Measurements from ENCODE around the gene NCAM2.

Gene NCAM2

DNA sequence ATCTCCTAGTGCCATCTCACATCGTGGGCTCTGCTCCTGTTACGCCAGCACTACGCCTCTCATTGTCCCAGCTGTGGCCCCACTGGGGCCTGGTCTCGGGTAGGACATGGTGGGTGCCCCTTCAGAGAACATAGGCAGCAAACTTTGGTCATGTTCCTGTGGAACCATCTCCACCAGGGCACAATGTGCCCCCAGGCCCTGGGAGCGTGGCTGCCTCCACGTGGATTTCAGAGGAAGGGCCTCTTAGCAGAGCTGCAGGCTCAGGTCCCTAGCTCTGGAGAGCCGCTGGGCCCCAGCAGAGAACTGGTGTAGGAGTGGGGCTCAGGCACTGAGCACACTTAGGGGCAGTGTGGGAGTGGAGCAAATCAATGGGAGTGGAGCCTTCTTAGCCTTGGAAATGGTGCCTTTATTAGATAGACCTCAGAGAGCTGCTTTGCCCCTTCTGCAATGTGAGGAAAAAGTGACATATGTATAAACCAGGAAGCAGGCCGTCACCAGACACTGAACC, 460.0 kb downstream of the NCAM2 start:
- DNase-seq (ENCODE audit: low read depth), result no peak

DNA sequence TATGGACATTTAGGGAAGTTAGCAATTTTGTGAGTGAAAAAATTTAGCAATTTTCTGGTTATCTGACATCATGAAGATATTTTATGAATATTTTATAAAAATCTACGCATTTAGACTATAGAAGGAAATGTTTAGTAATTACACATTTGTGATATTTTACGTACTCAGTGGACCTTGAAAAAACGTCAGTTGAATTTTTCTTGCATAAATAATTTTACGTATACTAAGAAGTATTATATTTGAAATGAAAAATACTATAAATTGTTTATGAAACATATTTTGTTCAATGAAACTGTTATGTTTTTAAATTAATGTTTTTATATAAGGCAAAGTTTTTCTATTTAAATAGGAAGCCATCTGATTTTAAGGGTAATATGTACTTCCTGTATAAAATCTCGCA, 462.8 kb downstream of the NCAM2 start:
- DNase-seq (ENCODE audit: low read depth), result no peak

DNA sequence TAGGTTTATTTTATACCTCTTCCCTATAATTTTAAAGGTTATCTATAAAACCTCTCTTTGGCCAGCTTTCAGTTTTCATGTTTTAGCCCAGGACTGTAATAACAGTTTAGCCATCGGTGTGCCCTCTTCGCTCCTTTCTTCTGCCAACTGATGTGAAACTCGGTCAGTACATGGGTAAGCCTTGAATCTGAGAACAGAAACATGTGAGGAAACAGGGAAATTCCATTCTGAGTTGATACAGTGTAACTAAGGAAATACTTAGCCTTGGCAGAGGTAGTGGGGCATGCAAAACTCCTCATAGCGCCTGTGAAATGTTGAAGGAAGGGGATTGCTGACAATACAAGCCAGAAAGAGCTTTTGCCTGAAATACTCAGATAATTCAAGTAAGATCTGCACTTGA, 465.2 kb downstream of the NCAM2 start:
- no peak for DNase-seq (ENCODE audit: low read depth)

DNA sequence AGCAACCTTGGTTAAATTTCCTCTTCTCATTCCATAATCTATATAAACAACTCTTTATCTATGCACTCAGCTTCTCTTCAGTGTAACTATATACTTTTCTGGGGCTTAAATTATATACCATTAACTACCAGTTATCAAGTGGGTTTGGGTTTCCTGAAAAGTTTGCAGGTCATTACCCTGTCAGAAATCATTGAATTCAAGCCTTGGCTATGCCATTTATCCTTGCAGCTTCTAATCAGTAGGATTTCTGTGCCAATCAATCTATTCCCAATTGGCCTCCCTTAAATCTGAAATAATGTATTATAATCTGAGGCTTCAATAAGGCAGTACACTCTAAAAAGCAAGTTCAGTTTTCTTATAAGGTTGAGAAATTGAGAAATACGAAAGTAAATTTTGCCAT, 466.5 kb downstream of the NCAM2 start:
- DNase-seq (ENCODE audit: low read depth), result no peak

DNA sequence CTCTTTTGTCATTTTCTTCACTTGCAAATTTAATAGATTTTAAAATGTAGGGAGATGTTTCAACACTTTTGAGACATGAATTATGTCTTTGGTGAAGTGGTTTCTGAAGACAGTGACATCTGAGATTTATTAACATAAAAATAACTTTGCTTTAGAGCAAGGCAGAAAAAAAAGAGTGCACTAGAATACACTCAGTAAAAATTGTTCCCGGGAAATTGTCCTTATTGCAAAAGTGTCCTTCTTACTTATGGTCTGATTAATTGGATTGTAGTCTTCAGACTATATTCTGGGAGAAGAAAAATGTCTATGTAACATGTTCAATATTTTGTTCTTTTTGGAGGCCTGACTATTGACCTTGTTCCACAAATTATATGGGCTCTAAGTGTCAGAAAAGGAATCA, 468.5 kb downstream of the NCAM2 start:
- DNase-seq (ENCODE audit: low read depth), result no peak

DNA sequence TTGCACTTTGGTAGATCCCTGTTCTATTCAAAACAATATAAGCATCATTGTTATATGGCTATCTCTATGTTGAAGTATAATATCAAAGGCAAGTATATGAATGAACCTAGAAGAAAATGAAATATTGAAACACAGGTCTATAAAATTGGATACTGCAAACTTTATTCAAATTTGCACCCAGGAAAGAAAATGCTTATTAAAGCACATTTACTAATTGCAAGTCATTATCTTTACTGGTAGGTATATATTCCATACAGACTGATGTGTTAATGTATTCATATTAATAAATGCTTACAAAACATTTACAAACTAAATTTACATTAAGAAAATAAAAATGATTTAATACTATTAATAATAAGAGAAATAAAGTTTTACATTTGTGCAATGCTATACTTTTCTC, 469.8 kb downstream of the NCAM2 start:
- no peak for DNase-seq (ENCODE audit: low read depth)

DNA sequence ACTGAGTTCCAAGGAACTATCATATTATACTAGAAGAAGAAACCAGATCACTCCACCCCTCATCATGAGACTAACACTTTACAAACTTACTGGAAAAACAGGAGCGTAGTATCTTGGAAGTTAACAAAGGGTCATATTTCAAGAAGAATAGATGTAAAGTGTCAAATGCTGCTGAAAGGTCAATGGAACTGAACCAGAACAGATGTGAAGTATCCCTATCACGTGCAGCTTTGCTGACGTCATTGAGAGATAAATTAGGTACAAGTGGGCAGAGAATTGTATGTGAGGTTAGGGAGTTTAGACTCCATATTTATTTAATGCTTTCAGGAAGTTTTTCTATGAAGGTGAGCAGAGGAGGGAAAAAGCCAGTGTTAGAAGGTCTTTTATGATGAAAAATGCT, 483.0 kb downstream of the NCAM2 start:
- DNase-seq (ENCODE audit: low read depth), result no peak

DNA sequence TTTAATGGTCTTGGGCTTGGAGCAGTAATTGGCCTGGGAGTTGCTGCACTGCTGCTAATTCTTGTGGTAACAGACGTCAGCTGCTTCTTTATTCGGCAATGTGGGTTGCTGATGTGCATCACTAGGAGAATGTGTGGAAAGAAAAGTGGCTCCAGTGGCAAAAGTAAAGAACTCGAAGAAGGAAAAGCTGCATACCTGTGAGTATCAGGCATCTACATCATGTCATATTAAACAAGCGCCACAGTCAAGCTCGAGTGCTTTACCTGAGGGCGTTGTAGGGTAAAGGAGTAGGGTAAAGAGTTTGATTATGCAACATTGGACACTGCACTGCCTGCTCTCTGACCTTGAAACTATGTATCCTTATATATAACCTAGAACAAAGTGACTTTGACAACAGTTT, 510.6 kb downstream of the NCAM2 start:
- DNase-seq (ENCODE audit: low read depth), result no peak

DNA sequence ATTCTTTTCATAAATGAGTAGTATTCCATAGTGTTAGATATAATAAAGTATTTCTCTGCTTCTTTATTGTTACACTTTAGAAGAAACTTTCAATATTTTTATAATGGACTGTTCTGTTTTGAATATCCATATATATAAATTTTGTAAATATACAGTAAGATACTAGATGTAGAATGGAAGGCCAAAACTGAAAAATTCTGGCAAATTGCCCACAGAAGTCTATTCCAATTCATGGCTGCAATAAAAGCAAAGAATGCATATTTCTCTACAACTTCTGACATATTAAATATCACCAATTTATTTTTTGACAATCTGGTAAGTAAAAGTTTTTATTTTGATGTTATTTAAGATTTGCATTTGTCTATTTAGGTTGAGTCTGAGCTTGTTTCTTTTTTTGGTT, 532.5 kb downstream of the NCAM2 start:
- DNase-seq (ENCODE audit: low read depth), result no peak

DNA sequence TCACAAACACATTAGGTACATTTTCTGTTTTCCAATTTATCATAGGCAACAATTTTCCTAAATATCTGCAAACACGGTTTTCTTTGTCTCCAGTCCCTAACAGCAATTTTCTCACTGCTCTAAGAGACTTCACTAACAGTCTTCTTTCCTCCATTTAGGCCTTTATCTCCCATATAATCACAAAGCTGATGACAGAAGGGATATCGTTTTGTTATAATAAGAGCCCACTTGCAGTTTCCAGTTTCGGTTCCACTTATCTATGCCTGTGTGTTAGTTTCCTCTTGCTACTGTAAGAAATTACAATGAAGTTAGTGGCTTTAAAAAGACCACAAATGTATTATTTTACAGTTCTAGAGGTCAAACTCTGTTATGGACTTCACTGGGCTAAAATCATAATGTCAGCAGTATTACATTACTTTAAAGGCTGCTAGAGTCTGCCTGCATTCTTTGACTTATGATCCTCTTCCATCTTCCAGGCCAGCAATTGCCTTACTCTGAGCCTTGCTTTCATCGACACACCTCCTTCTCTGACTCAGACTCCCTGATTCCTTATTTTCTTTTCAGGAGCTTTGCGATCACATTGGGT, 549.3 kb downstream of the NCAM2 start:
- no peak for DNase-seq (ENCODE audit: low read depth)

DNA sequence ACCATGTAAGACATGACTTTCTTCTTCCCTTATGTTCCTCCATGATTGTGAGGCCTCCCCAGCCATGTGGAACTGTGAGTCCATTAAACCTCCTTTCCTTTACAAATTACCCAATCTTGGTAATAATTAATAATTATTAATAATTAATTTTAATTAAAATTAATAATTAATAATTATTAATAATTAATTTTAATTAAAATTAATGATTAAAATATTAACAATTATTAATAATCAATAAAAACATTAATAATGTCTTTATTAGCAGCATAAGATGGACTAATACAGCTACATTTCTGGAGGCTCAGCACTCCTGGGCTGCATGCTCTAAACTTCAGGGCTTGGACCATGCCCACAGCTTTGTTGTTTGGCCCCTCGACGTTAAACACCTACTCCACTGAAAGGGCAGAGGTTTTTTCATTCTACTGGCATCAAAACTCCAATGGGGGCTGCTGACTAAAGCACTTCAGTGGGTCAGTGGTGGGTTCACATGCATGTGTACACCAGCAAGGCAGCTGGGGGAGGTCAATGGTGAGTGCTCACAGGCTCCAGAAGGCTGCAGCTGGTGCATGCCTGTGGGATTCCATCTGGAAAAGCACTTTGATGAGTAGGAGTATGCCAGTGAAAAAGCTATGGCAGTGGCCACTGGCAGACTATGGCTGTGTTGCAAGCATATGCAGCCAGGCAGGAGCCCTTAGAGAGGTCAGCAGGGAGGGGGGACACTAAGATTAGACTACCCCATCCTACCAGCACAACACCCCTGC, 561.3 kb downstream of the NCAM2 start:
- no peak for DNase-seq (ENCODE audit: low read depth)

Measured in activated T-helper 9 cell treated with anti-CD3 and anti-CD28 coated beads, Interleukin-2, amount 50 U/mL, for 16 hours (primary cell).